LoVo (cell line): ENCODE data around the gene DDX24.

Experiments
- DNase-seq: peaks from one replicate; pipeline ENCODE4 v3.0.0-alpha.2; 2016; ENCODE audit warnings: low spot score

The DDX24 gene

GRCh38 chr14:94031161-94031882 lies 49.7 kb downstream of the DDX24 start:
- DNase-seq = no peak

GRCh38 chr14:94030571-94030970 lies 50.4 kb downstream of the DDX24 start:
- no peak for DNase-seq

GRCh38 chr14:94029671-94030203 lies 51.3 kb downstream of the DDX24 start:
- DNase-seq = no peak

GRCh38 chr14:94029265-94029664 lies 51.7 kb downstream of the DDX24 start:
- DNase-seq = no peak

GRCh38 chr14:94028450-94028826 lies 52.6 kb downstream of the DDX24 start:
- DNase-seq = peak; percentile 49

GRCh38 chr14:94027566-94028449 lies 53.2 kb downstream of the DDX24 start:
- DNase-seq = peak; percentile 32

GRCh38 chr14:94026889-94027469 lies 54.0 kb downstream of the DDX24 start:
- DNase-seq = no peak

- peak; percentile 96 for DNase-seq
Measured at GRCh38 chr14:94026173-94026888, 54.7 kb downstream of the DDX24 start, which contains the start of gene OTUB2. Gene OTUB2, plus strand, starts transcription at chr14:94026340. Its CDS starts 198 bp downstream, at chr14:94026538.

GRCh38 chr14:94025720-94026119 lies 55.3 kb downstream of the DDX24 start:
- DNase-seq = peak; percentile 2

- DNase-seq = no peak
Measured at GRCh38 chr14:94024549-94024948, 56.5 kb downstream of the DDX24 start.

- DNase-seq = no peak
Measured at GRCh38 chr14:94022532-94023411, 58.2 kb downstream of the DDX24 start.

GRCh38 chr14:94021416-94022157 lies 59.4 kb downstream of the DDX24 start:
- no peak for DNase-seq

GRCh38 chr14:94021001-94021400 lies 60.0 kb downstream of the DDX24 start:
- DNase-seq = no peak

GRCh38 chr14:94020267-94020666 lies 60.7 kb downstream of the DDX24 start:
- DNase-seq = no peak

GRCh38 chr14:94019329-94019728 lies 61.7 kb downstream of the DDX24 start:
- DNase-seq = no peak

GRCh38 chr14:94018308-94018707 lies 62.7 kb downstream of the DDX24 start:
- DNase-seq = no peak

GRCh38 chr14:94016446-94016976 lies 64.5 kb downstream of the DDX24 start:
- DNase-seq = no peak

- DNase-seq = no peak
Measured at GRCh38 chr14:94015223-94015622, 65.8 kb downstream of the DDX24 start.

- DNase-seq = no peak
Measured at GRCh38 chr14:94014382-94014781, 66.6 kb downstream of the DDX24 start.

GRCh38 chr14:94011795-94012194 lies 69.2 kb downstream of the DDX24 start:
- peak; percentile 18 for DNase-seq
